HL-60 (cell line): ENCODE data around the gene UCHL3.

Experiments
- POLR2AphosphoS5 ChIP-seq: IDR thresholded peaks from 2 replicates; pipeline ENCODE4 v1.6.1; 2012; ENCODE audit warnings: low read depth
- TF ChIP-seq, protein P1 (sequence below): IDR thresholded peaks from 2 replicates; pipeline ENCODE4 v1.6.1; 2012; ENCODE audit warnings: low read depth; ENCODE audit not compliant: insufficient replicate concordance
- TF ChIP-seq, protein P2 (sequence below): IDR thresholded peaks from one replicate; pipeline ENCODE4 v1.5.1; 2011; ENCODE audit warnings: low read length, control low read depth, inconsistent platforms; ENCODE audit not compliant: insufficient read depth

DNA sequence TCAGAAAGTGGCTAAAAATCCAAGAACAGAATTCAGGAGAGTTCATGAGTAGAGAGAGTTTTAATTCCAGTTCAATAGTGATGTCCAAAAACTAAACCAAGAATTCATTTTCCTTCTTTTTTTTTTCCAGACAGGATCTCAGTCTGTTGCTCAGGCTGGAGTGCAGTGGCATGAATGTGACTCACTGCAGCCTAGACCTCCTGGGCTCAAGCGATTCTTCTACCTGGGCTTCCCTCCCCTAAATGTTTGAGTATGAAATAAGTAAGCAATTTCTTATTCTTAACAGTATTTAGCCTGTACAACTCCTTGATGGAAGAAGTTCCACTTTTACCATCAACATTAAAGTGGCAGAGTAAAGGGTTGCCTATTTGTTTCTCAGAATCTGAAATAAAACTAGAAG lies 15.7 kb upstream of the UCHL3 start:
- TF ChIP-seq, protein P1, sequence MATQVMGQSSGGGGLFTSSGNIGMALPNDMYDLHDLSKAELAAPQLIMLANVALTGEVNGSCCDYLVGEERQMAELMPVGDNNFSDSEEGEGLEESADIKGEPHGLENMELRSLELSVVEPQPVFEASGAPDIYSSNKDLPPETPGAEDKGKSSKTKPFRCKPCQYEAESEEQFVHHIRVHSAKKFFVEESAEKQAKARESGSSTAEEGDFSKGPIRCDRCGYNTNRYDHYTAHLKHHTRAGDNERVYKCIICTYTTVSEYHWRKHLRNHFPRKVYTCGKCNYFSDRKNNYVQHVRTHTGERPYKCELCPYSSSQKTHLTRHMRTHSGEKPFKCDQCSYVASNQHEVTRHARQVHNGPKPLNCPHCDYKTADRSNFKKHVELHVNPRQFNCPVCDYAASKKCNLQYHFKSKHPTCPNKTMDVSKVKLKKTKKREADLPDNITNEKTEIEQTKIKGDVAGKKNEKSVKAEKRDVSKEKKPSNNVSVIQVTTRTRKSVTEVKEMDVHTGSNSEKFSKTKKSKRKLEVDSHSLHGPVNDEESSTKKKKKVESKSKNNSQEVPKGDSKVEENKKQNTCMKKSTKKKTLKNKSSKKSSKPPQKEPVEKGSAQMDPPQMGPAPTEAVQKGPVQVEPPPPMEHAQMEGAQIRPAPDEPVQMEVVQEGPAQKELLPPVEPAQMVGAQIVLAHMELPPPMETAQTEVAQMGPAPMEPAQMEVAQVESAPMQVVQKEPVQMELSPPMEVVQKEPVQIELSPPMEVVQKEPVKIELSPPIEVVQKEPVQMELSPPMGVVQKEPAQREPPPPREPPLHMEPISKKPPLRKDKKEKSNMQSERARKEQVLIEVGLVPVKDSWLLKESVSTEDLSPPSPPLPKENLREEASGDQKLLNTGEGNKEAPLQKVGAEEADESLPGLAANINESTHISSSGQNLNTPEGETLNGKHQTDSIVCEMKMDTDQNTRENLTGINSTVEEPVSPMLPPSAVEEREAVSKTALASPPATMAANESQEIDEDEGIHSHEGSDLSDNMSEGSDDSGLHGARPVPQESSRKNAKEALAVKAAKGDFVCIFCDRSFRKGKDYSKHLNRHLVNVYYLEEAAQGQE = no peak
- TF ChIP-seq, protein P2, sequence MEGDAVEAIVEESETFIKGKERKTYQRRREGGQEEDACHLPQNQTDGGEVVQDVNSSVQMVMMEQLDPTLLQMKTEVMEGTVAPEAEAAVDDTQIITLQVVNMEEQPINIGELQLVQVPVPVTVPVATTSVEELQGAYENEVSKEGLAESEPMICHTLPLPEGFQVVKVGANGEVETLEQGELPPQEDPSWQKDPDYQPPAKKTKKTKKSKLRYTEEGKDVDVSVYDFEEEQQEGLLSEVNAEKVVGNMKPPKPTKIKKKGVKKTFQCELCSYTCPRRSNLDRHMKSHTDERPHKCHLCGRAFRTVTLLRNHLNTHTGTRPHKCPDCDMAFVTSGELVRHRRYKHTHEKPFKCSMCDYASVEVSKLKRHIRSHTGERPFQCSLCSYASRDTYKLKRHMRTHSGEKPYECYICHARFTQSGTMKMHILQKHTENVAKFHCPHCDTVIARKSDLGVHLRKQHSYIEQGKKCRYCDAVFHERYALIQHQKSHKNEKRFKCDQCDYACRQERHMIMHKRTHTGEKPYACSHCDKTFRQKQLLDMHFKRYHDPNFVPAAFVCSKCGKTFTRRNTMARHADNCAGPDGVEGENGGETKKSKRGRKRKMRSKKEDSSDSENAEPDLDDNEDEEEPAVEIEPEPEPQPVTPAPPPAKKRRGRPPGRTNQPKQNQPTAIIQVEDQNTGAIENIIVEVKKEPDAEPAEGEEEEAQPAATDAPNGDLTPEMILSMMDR = no peak
- no peak for TF ChIP-seq POLR2AphosphoS5
